GM19099 (cell line): ENCODE data around the gene CSPG5.

Source experiments
- POLR2A ChIP-seq: IDR thresholded peaks from 3 replicates; pipeline ENCODE4 v1.6.1; 2011; ENCODE audit warnings: low read depth; ENCODE audit not compliant: insufficient read length; ENCODE audit errors: extremely low read depth

CSPG5 gene

DNA sequence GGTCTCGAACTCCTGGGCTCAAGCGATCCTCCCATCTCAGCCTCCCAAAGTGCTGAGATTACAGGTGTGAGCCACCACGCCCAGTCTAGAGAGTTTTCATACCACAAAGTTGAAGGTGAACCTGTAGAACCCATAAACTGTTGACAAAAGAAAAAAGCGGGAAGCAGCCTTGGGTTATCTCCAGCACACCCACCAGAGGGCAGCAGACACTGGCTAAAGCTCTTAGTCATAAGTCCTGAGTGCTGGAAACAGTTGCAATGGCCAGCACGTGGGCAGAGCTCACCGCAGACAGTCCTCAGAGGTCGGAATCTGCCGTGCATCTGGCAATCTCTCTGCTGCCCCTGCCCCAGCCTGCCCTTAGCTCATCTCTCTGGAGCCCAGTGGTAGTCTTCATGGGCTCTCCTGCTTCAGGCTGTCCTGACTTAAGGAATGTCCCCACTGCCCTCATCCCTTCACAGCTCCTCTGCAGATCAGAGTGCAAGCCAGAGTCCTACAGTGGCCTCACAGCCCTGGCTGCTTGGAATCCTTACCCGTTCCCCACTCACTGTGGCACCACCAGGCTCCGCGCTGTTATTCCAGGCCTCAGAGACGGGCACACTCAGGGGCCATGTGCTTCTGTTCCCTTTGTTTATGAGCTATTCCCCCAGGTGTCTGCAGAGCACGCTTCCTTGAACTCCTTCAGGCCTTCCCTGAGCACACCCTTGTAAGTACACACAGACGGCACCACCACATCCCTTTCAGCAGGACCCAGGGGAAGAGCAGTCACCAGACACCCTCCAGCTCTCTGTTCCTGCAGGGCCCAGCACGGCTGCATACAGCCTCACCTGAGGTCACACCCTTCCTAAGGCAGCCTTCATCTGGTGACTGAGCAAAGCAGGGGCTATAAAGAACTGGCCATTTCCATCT is 56.3 kb downstream of the CSPG5 start:
- no peak for TF ChIP-seq POLR2A

GRCh38 chr3:47520756-47521155 is 57.9 kb downstream of the CSPG5 start:
- TF ChIP-seq POLR2A: no peak

GRCh38 chr3:47517937-47518336 is 60.7 kb downstream of the CSPG5 start:
- no peak for TF ChIP-seq POLR2A

DNA sequence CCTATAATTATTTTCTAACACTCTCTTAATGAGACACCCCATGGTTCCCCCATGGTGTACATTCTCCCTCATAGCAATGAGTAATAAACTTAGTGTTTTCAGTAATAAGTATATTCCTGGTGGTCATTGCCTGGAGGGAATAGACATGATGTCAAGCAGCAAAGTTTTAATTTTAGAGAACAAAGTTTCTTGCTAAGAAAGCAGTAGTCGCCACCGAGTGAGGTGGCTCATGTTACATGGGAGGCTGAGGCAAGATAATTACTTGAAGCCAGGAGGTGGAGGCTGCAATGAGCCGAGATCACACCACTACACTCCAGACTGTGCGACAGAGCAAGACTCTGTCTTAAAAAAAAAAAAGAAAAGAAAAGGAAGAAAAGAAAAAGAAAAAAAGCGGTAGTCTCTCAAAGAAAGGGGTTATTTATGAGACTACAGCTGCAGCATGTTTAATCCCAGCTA is 62.8 kb downstream of the CSPG5 start:
- TF ChIP-seq POLR2A: no peak

DNA sequence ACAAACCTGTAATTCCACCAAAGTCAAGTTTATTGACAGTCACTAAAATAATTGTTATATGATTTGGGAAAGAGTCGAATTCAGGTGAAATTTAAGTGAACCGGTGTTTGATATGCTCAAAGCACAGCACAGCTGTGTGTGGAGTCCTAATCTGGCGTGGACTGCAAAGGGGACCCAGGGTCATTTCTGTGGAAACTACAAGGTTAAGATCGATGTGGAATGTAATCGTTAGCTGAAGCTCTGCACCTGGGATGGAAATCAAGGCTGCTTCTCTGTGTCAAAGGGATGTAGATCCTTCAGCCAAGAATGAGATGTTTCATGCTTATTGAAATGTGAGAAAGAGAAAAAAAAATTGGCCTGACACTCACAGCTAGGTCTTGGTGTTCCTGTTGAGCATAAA is 63.6 kb downstream of the CSPG5 start:
- TF ChIP-seq POLR2A: no peak

- peak; percentile 96 for TF ChIP-seq POLR2A
These were observed 65.3 kb downstream of the CSPG5 start, which contains the start of gene ELP6 for GRCh38 chr3:47513125-47513929. Gene ELP6, minus strand, starts transcription at chr3:47513712. Its CDS starts 122 bp downstream, at chr3:47513590.

- TF ChIP-seq POLR2A: no peak
These were observed 66.1 kb downstream of the CSPG5 start for GRCh38 chr3:47512416-47513124.
